Dermis microvascular lymphatic vessel endothelial cell (primary cell): ENCODE results near the gene ITGBL1. TPM values are rescaled to one million over a fixed set of nuclear protein-coding genes. Genes with fewer than 3 reads are reported as not detected.

Experiments used
- DNase-seq, 2 donors: peaks; one replicate each; pipeline versions ENCODE4 v3.0.0 to v3.0.0-alpha.2; 2010; ENCODE audit warnings: low read depth in 2 of 2
- total RNA-seq: library from RNA; depleted of rRNA; stranded (reverse); fragments of >200 nt; gene quantifications from 2 replicates; pipeline ENCODE4 v1.2.1, GENCODE V29; 2014

Gene ITGBL1
- total RNA-seq, 1 donor from 2014 or later = 9.8 TPM

DNA sequence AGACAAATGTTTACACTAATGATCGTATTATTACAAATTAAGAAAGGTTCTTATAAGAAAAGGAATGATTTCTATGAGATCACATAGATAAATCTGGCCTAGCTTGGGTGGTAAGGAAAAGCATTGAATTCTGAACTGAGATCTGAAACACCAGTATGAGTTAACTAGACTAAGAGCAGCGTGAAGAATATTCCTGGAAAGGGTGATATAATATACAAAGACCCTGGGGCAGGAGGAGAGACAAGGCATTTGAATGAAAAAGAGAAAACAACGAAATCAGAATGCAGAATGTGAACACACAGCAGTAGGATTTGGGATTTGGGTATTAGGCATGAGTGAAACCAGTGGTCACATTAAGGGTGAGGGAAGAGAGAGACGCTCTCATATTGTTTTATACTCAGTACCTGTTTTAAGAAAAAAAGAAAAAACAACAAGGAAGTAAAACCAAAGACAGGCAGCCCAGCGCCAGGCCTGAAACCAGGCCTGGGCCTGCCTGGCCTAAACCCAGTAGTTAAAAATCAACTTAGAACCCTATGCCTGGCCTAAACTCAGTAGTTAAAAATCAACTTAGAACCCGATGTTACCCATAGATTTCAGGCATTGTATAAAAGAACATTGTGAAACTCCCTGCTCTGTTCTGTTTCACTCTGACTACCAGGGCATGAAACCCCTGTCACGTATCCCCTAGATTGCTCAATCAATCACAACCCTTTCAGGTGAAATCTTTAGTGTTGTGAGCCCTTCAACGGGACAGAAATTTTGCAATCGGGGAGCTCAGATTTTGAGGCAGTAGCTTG, 287.1 kb downstream of the ITGBL1 start:
- no peak for DNase-seq

DNA sequence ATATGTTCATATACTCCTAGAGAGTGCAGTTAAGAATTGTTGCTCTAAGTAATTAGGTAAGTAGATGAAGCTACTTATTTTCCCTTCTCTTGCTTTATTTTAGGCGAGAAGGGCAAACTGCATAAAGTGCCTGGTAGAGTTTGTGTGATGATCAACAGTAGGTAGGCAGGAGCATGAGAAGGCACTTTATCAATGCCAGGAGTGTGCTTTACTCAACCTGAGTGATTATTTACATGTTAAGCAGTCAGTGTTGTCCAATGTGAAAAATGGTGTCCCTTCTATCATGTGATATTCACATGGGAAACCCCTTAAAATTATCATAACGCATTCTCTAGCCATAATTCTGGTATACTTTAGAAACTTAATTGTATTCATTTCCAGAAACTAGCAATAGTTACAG, 294.0 kb downstream of the ITGBL1 start:
- no peak for DNase-seq

GRCh38 chr13:101747039-101747438, 294.6 kb downstream of the ITGBL1 start:
- DNase-seq = no peak

GRCh38 chr13:101749584-101749983, 297.1 kb downstream of the ITGBL1 start:
- no peak for DNase-seq

- peak in 1 of 2 donors; percentile 87 for DNase-seq
Observed at GRCh38 chr13:101751488-101751887, 299.0 kb downstream of the ITGBL1 start.

DNA sequence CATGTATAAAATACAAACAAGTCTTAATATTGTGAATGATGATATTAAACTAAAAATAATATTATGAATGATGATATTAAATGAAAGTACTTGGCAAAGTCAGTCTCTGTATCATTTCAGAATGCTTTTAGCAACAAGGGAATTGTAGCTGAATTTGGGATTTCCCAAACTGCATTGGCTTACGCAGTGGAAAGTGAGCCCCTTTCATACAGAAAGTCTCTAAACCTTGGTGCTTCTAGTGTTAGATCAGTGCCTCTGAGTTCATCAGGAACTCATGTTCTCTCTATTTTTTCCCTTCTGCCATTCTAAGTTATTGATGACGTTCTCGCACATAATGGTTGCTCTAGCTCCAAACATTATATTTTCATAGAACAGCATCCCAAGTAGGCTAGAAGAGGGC, 300.0 kb downstream of the ITGBL1 start:
- no peak for DNase-seq

GRCh38 chr13:101755228-101755887, 302.9 kb downstream of the ITGBL1 start:
- no peak for DNase-seq

DNA sequence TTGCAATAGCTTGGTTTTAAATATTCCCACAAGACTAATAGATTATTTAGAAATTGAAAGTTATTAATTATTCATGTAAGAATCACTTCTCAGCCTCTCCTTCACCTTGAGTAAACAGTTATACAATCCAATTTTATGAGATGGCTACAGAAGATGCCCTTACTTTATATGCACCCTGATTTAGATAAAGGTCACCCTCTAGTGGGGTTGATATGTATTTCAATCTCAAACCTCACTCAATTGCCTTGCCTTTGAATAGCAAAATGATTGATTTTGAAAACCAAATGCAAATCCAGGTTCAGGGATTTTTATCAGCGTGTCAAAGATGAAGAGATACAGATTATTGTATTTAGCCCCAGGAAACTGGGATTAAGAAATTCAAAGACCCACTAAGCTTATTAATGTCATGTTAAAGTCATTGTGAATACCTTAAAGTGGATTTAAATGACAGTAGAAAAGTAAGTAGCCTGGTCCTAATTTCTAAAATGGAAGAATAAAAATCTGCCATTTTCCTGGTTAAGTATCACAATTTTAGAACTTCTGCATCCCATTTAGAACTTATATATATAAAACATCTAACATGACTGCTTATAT, 305.1 kb downstream of the ITGBL1 start:
- peak; percentile 50 to 63 for DNase-seq

GRCh38 chr13:101763191-101763590, 310.7 kb downstream of the ITGBL1 start:
- no peak for DNase-seq

Other genes with a start within 250 kb of the ITGBL1 start
- 21.6 and 29.2 TPM in 2 replicates for gene NALCN, start 36.2 kb upstream of the ITGBL1 start, total RNA-seq